ENCODE measurements around the gene SEPTIN1. TPM values are rescaled to one million over a fixed set of nuclear protein-coding genes. Genes with fewer than 3 reads are reported as not detected.
"Not testable (repeated sequence)": the region's sequence is repeated elsewhere in the genome, so short reads cannot be mapped to it uniquely, and the experiment has no call there.

The SEPTIN1 gene
- total RNA-seq, 1 donor from 2014 or later: 0.85 TPM

- Mint-ChIP-seq H3K9me3 (ENCODE audit: low read depth) (no peaks in the 10 kb centered on the region), H3K36me3 (ENCODE audit: low read depth) (no peaks in the 10 kb centered on the region), H3K27ac (ENCODE audit: unreplicated experiment) (peak overlapping the region; percentile 83), H3K4me1 (ENCODE audit: low read depth) (peaks cover 14% of the 10 kb centered on the region), H3K4me3 (ENCODE audit: unreplicated experiment) (peak overlapping the region; percentile 72), H3K27me3 (ENCODE audit: low read depth) (no peaks in the 10 kb centered on the region)
- no peak for TF ChIP-seq CTCF (IDR thresholded peaks at IDR 0.05)
- DNase-seq (ENCODE audit: low spot score): no peak
Observed at GRCh38 chr16:30335598-30336474, 46.5 kb downstream of the SEPTIN1 start.

- DNase-seq (ENCODE audit: low spot score); H3K36me3 Mint-ChIP-seq (ENCODE audit: low read depth); H3K9me3 Mint-ChIP-seq (ENCODE audit: low read depth); H3K27me3 Mint-ChIP-seq (ENCODE audit: low read depth): not testable (repeated sequence)
- Mint-ChIP-seq H3K27ac (ENCODE audit: unreplicated experiment) (peak overlapping the region; percentile 91), H3K4me3 (ENCODE audit: unreplicated experiment) (peak overlapping the region; percentile 72), H3K4me1 (ENCODE audit: low read depth) (peaks cover 18% of the 10 kb centered on the region)
Observed at GRCh38 chr16:30335028-30335597, 47.2 kb downstream of the SEPTIN1 start.

DNA sequence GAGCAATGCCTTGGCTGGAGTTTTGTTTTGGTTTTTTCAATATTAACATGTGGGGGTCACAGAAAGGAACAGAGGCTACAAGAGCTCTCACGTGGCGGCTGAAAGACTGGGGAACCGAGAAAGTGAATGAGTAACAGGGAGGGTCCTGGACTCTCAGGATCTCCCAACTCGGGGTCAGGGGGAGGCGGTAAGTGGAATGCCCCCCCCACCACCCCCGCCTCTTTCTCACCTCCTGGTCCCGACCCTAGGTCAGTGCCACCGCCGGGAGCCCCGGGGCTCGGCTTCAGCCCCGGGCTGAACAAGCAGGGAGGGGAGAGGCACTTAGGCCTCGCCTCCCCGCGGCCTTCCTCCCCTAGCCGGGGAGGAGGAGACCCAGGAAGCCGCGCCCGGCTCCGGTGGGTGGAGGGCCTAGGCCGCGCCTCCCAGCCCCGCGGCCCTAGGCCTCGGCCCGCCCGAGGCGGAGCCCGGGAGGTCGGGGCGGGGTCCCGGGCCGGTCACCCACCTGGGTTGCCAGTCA lies 47.8 kb downstream of the SEPTIN1 start:
- H3K9me3 Mint-ChIP-seq (ENCODE audit: low read depth); H3K27me3 Mint-ChIP-seq (ENCODE audit: low read depth); DNase-seq (ENCODE audit: low spot score); H3K36me3 Mint-ChIP-seq (ENCODE audit: low read depth): not testable (repeated sequence)
- Mint-ChIP-seq H3K27ac (ENCODE audit: unreplicated experiment) (peak overlapping the region; percentile 96), H3K4me3 (ENCODE audit: unreplicated experiment) (peak overlapping the region; percentile 95), H3K4me1 (ENCODE audit: low read depth) (peaks cover 18% of the 10 kb centered on the region)

Other genes with a start within 250 kb of the SEPTIN1 start
- 2.2 to 3.0 TPM (median 2.9 TPM) in 3 replicates for gene CORO1A, start 199.0 kb downstream of the SEPTIN1 start, total RNA-seq
- 86.5 to 101 TPM (median 97.5 TPM) in 3 replicates for gene BOLA2B, start 188.9 kb downstream of the SEPTIN1 start, total RNA-seq
- gene SLX1A, start 188.7 kb downstream of the SEPTIN1 start, total RNA-seq: 16.1 to 44.4 TPM (median 36.9 TPM) in 3 replicates
- gene SULT1A3, start 183.3 kb downstream of the SEPTIN1 start, total RNA-seq: 14.1 to 16.6 TPM (median 14.7 TPM) in 3 replicates
- 5.6 to 9.9 TPM (median 9.8 TPM) in 3 replicates for gene NPIPB13, start 134.1 kb downstream of the SEPTIN1 start, total RNA-seq
- 53.2 to 61.0 TPM (median 55.8 TPM) in 3 replicates for gene CD2BP2, start 27.3 kb downstream of the SEPTIN1 start, total RNA-seq
- gene TBC1D10B, start 12.1 kb downstream of the SEPTIN1 start, total RNA-seq: 43.3 to 48.6 TPM (median 44.2 TPM) in 3 replicates
- 0.82 to 2.2 TPM (median 1.4 TPM) in 3 replicates for gene MYL11, start 7.8 kb downstream of the SEPTIN1 start, total RNA-seq
- 10.6 to 11.8 TPM (median 10.8 TPM) in 3 replicates for gene ZNF48, start 12.9 kb upstream of the SEPTIN1 start, total RNA-seq
- 10.2 to 16.3 TPM (median 10.8 TPM) in 3 replicates for gene ZNF771, start 25.0 kb upstream of the SEPTIN1 start, total RNA-seq
- 25.5 to 33.8 TPM (median 26.4 TPM) in 3 replicates for gene DCTPP1, start 47.5 kb upstream of the SEPTIN1 start, total RNA-seq
- 37.4 to 54.3 TPM (median 53.8 TPM) in 3 replicates for gene SEPHS2, start 63.3 kb upstream of the SEPTIN1 start, total RNA-seq
- gene ITGAL, start 90.2 kb upstream of the SEPTIN1 start, total RNA-seq: not detected in 3 replicates
- gene ZNF768, start 144.0 kb upstream of the SEPTIN1 start, total RNA-seq: 27.6 to 30.0 TPM (median 28.6 TPM) in 3 replicates
- gene ZNF747, start 152.3 kb upstream of the SEPTIN1 start, total RNA-seq: 3.5 to 6.7 TPM (median 6.7 TPM) in 3 replicates
- gene ZNF764, start 175.8 kb upstream of the SEPTIN1 start, total RNA-seq: 8.3 to 11.1 TPM (median 8.6 TPM) in 3 replicates
- gene ZNF688, start 189.2 kb upstream of the SEPTIN1 start, total RNA-seq: 11.7 to 15.0 TPM (median 13.7 TPM) in 3 replicates
- gene ZNF785, start 203.1 kb upstream of the SEPTIN1 start, total RNA-seq: 17.0 to 20.2 TPM (median 17.7 TPM) in 3 replicates
- 5.9 to 8.5 TPM (median 7.1 TPM) in 3 replicates for gene ZNF689, start 227.8 kb upstream of the SEPTIN1 start, total RNA-seq

Data from chondrocyte (in vitro differentiated cells).